SK-N-SH treated with all-trans-retinoic acid at 6 μM for 48 hours (cell line): ENCODE data around the gene RAB41.

ENCODE experiments used
- BACH2 ChIP-seq: fragments of 250-450 bp; sonication (Bioruptor Pico); IDR thresholded peaks from 2 replicates; pipeline ENCODE4 v1.9.0; 2021; ENCODE audit warnings: mild to moderate bottlenecking, borderline replicate concordance
- CREB5 ChIP-seq: fragments of 250-450 bp; sonication (Bioruptor Pico); IDR thresholded peaks from 2 replicates; pipeline ENCODE4 v1.5.1; 2020; ENCODE audit warnings: low read depth, mild to moderate bottlenecking, moderate library complexity
- CSDC2 ChIP-seq: fragments of 250-450 bp; sonication (Bioruptor Pico); IDR thresholded peaks from 2 replicates; pipeline ENCODE4 v1.5.0; 2020; ENCODE audit warnings: mild to moderate bottlenecking, moderate library complexity
- ESRRG ChIP-seq: fragments of 250-450 bp; sonication (Bioruptor Pico); IDR thresholded peaks from 2 replicates; pipeline ENCODE4 v1.6.1; 2021; ENCODE audit warnings: mild to moderate bottlenecking
- PATZ1 ChIP-seq: fragments of 250-450 bp; sonication (Bioruptor Pico); IDR thresholded peaks from 2 replicates; pipeline ENCODE4 v1.8.0; 2020; ENCODE audit warnings: mild to moderate bottlenecking, moderate library complexity, borderline replicate concordance
- PPARA ChIP-seq: fragments of 250-450 bp; sonication (Bioruptor Pico); IDR thresholded peaks from 2 replicates; pipeline ENCODE4 v1.5.0; 2020; ENCODE audit warnings: mild to moderate bottlenecking, borderline replicate concordance
- RARB ChIP-seq: fragments of 250-450 bp; sonication (Bioruptor Pico); IDR thresholded peaks from 2 replicates; pipeline ENCODE4 v1.8.0; 2021; ENCODE audit warnings: mild to moderate bottlenecking, moderate library complexity
- TCF4 ChIP-seq: fragments of 250-450 bp; sonication (Bioruptor Pico); IDR thresholded peaks from 2 replicates; pipeline ENCODE4 v1.8.0; 2021; ENCODE audit warnings: mild to moderate bottlenecking, moderate library complexity, borderline replicate concordance
- TOX ChIP-seq: fragments of 250-450 bp; sonication (Bioruptor Pico); IDR thresholded peaks from 2 replicates; pipeline ENCODE4 v1.8.0; 2021; ENCODE audit warnings: mild to moderate bottlenecking, moderate library complexity, borderline replicate concordance
- TSHZ2 ChIP-seq: fragments of 250-450 bp; sonication (Bioruptor Pico); IDR thresholded peaks from 2 replicates; pipeline ENCODE4 v1.5.0; 2020; ENCODE audit warnings: mild to moderate bottlenecking, moderate library complexity
- ZFP3 ChIP-seq: fragments of 250-450 bp; sonication (Bioruptor Pico); IDR thresholded peaks from 2 replicates; pipeline ENCODE4 v1.5.0; 2020; ENCODE audit warnings: mild to moderate bottlenecking, moderate library complexity
- ZFP30 ChIP-seq: fragments of 450-650 bp; formaldehyde crosslinking; IDR thresholded peaks from 2 replicates; pipeline ENCODE4 v1.5.0; 2022; ENCODE audit warnings: mild to moderate bottlenecking, moderate library complexity
- ZNF70 ChIP-seq: fragments of 450-650 bp; formaldehyde crosslinking; IDR thresholded peaks from 2 replicates; pipeline ENCODE4 v1.5.0; 2020; ENCODE audit warnings: mild to moderate bottlenecking, moderate library complexity
- TF ChIP-seq, protein P1 (sequence below): fragments of 250-450 bp; sonication (Bioruptor Pico); IDR thresholded peaks from 2 replicates; pipeline ENCODE4 v1.5.1; 2021; ENCODE audit warnings: mild to moderate bottlenecking, moderate library complexity

DNA sequence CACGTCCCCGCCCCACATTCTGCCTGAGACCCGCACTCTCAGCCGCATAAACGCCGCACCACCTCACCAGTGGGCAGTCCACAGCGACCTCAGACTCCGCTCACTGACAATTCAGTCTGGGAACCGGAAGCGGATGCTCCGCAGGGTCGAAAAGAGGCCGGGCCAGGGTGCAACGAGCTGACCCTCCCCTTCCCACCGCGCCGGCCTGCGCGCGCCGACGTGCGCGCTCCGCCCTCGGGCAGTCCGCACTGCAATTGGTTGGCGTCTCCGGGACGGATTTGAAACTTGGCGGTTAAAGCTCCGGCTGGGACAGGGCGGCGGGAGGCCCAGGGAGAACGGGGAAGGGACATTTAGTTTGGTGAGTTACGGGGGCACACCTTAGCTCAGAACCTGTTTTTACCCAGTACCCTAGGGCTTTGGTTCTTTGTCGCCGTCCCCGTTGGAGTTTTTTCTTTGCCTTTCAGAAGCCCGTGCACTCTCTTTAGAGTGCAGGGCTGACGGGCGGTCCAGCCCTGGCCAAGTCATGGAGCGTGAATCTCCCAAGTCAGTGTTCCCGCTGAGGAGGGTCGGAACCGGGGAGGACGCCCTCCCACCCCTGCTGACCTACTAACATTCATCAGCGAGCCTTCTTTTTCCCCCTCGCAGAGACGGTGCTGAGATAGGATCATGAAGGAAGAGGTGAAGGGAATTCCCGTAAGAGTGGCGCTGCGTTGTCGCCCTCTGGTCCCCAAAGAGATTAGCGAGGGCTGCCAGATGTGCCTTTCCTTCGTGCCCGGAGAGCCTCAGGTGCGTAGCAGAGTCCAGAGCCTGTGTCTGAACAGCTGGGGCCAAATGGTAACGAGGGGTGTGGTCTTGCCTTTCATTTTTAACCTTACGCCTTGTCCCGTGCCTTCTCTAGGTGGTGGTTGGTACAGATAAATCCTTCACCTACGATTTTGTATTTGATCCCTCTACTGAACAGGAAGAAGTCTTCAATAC, 8.1 kb downstream of the RAB41 start, which contains the start of the genes KIF4A and PDZD11:
- no peak for TF ChIP-seq PATZ1 (CRISPR knock-in tag)
- no peak for TF ChIP-seq CSDC2 (CRISPR knock-in tag)
- TF ChIP-seq TCF4, result no peak
- TF ChIP-seq ZFP30 (CRISPR knock-in tag), result no peak
- no peak for TF ChIP-seq CREB5 (CRISPR knock-in tag)
- no peak for TF ChIP-seq ZFP3 (CRISPR knock-in tag)
- TF ChIP-seq RARB, result no peak
- TF ChIP-seq ESRRG (CRISPR knock-in tag), result no peak
- TF ChIP-seq PPARA, result no peak
- no peak for TF ChIP-seq TSHZ2 (CRISPR knock-in tag)
- TF ChIP-seq TOX (CRISPR knock-in tag), result no peak
- TF ChIP-seq, protein P1, sequence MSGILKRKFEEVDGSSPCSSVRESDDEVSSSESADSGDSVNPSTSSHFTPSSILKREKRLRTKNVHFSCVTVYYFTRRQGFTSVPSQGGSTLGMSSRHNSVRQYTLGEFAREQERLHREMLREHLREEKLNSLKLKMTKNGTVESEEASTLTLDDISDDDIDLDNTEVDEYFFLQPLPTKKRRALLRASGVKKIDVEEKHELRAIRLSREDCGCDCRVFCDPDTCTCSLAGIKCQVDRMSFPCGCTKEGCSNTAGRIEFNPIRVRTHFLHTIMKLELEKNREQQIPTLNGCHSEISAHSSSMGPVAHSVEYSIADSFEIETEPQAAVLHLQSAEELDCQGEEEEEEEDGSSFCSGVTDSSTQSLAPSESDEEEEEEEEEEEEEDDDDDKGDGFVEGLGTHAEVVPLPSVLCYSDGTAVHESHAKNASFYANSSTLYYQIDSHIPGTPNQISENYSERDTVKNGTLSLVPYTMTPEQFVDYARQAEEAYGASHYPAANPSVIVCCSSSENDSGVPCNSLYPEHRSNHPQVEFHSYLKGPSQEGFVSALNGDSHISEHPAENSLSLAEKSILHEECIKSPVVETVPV (CRISPR knock-in tag), result no peak
- TF ChIP-seq BACH2 (CRISPR knock-in tag), result no peak
- 0 out of 2 replicates have a peak, but pooled peaks have one; percentile 1 for TF ChIP-seq ZNF70
